T-cell (primary cell): Measurements from ENCODE around the gene GOLGA5. TPM values are rescaled to one million over a fixed set of nuclear protein-coding genes. Genes with fewer than 3 reads are reported as not detected.
"Not testable (repeated sequence)": the region's sequence is repeated elsewhere in the genome, so short reads cannot be mapped to it uniquely, and the experiment has no call there.

Experiments used
- ATAC-seq, 4 experiments: fragments of 200-7000 bp in 3 of 4; fragments of 150-1000 bp in 1 of 4; cut with Tn5 transposase; replicated peaks in 1 of 4; 1 replicate in 3 of 4; 2 replicates in 1 of 4; pipeline ENCODE4 v1.10.0; 2021; ENCODE audit warnings: moderate library complexity in 3 of 4, mild to moderate bottlenecking in 2 of 4, moderate number of reproducible peaks in 1 of 4
- CTCF ChIA-PET, 2 donors: fragments of 300-600 bp; sonication (Branson Sonifier 250); formaldehyde crosslinking; loops; one replicate each; lab custom pipeline; 2022; ENCODE audit warnings: antibody characterized with exemption in 2 of 2; lab: Charles Lee
- POLR2A ChIA-PET, 2 donors: fragments of 300-600 bp; sonication (Branson Sonifier 250); formaldehyde crosslinking; loops; one replicate each; lab custom pipeline; 2022; ENCODE audit warnings: antibody characterized with exemption in 2 of 2; lab: Charles Lee
- DNase-seq, 35 experiments: peaks; one replicate each; pipeline versions ENCODE4 v3.0.0 to v3.0.0-alpha.2; 2013 to 2023
- H3K27ac ChIP-seq: one replicate; pipeline ENCODE4 v1.5.1; 2013; ENCODE audit warnings: low read length
- H3K27me3 ChIP-seq, 2 experiments: replicated peaks in 1 of 2; 1 replicate in 1 of 2; 2 replicates in 1 of 2; pipeline versions ENCODE4 v1.6.1 to v1.7.0; 2013; ENCODE audit warnings: low read length in 1 of 2, mixed read lengths in 1 of 2; ENCODE audit not compliant: control insufficient read depth in 2 of 2, insufficient read depth in 2 of 2; ENCODE audit errors: extremely low read depth in 1 of 2
- H3K36me3 ChIP-seq, 2 donors: 1 replicate in 1 of 2; 2 replicates in 1 of 2; pipeline versions ENCODE4 v1.6.1 to v1.7.0; 2013; ENCODE audit warnings: low read length in 1 of 2; ENCODE audit not compliant: control insufficient read depth in 2 of 2, insufficient read depth in 1 of 2; ENCODE audit errors: extremely low read depth in 1 of 2
- H3K4me1 ChIP-seq, 2 experiments: 1 replicate in 1 of 2; 2 replicates in 1 of 2; pipeline versions ENCODE4 v1.6.1 to v1.7.0; 2013; ENCODE audit warnings: low read length in 2 of 2, mixed read lengths in 1 of 2; ENCODE audit not compliant: insufficient read depth in 2 of 2, control insufficient read depth in 1 of 2; ENCODE audit errors: extremely low read depth in 1 of 2
- H3K4me3 ChIP-seq, 2 donors: 1 replicate in 1 of 2; 2 replicates in 1 of 2; pipeline versions ENCODE4 v1.5.1 to v1.7.0; 2013; ENCODE audit warnings: mild to moderate bottlenecking in 2 of 2, low read length in 1 of 2, moderate library complexity in 1 of 2; ENCODE audit not compliant: control insufficient read depth in 1 of 2; ENCODE audit errors: extremely low read depth in 1 of 2
- H3K9me3 ChIP-seq: 2 replicates; pipeline ENCODE4 v1.7.0; 2013
- H3K27ac Mint-ChIP-seq, 2 donors: one replicate each; pipeline ENCODE4 v1.8.0; 2020 to 2021; ENCODE audit warnings: mild to moderate bottlenecking in 2 of 2, mixed read lengths in 2 of 2
- H3K27me3 Mint-ChIP-seq, 2 donors: one replicate each; pipeline ENCODE4 v1.8.0; 2021 to 2022; ENCODE audit warnings: mixed read lengths in 2 of 2
- H3K36me3 Mint-ChIP-seq: one replicate; pipeline ENCODE4 v1.8.0; 2021; ENCODE audit warnings: mixed read lengths
- H3K4me1 Mint-ChIP-seq, 3 donors: one replicate each; pipeline ENCODE4 v1.8.0; 2020 to 2022; ENCODE audit warnings: mixed read lengths in 3 of 3, mild to moderate bottlenecking in 1 of 3
- H3K4me3 Mint-ChIP-seq, 3 donors: one replicate each; pipeline ENCODE4 v1.8.0; 2020 to 2022; ENCODE audit warnings: mild to moderate bottlenecking in 3 of 3, mixed read lengths in 3 of 3, moderate library complexity in 3 of 3
- H3K9me3 Mint-ChIP-seq, 3 donors: one replicate each; pipeline ENCODE4 v1.8.0; 2020 to 2022; ENCODE audit warnings: mixed read lengths in 3 of 3
- WGBS: methylation state at CpG from one replicate; pipeline ENCODE4 v1.1.5; 2013; ENCODE audit warnings: missing lambda C conversion rate; ENCODE audit not compliant: insufficient coverage; 5-methylcytosine and 5-hydroxymethylcytosine counted together
- total RNA-seq, 35 experiments: library from RNA in 6 of 35; stranded (reverse) in 6 of 35; fragments of 120-200 nt in 1 of 35; gene quantifications; one replicate each; pipeline versions ENCODE4 v1.2.1 to v1.2.4 and lab custom pipeline; 2013 to 2026

GOLGA5 gene
- total RNA-seq, 5 donors from 2014 or later (not counting 1 experiment from before 2014, with no cell fraction given) = 14.1 to 24.3 (median 21.5) TPM

GRCh38 chr14:92770484-92770883 lies 23.6 kb upstream of the GOLGA5 start:
- Mint-ChIP-seq H3K4me3 (no peak overlapping the region), H3K27me3 (no peaks in the 10 kb centered on the region), H3K27ac (peak overlapping the region in 1 of 2 donors; percentile 28), H3K9me3 (no peaks in the 10 kb centered on the region), H3K4me1 (peaks cover 0 to 22% (median 2%) of the 10 kb centered on the region in 3 donors), H3K36me3 (no peaks in the 10 kb centered on the region)
- no CpG with 5 or more reads among the region's 2 CpGs for WGBS
- Histone ChIP-seq H3K27ac (no peak overlapping the region), H3K36me3 (no peaks in the 10 kb centered on the region), H3K4me3 (no peak overlapping the region), H3K27me3 (peaks cover 0 to 4% of the 10 kb centered on the region in 2 experiments), H3K4me1 (no peaks in the 10 kb centered on the region), H3K9me3 (no peaks in the 10 kb centered on the region)
- ATAC-seq (no peak), DNase-seq (no peak)
- ChIA-PET CTCF (interaction anchor here (0.6 to 1.0 kb wide), 3 partner anchors 16 to 103 kb away, joined by 3 to 7 read pairs (median 4); no protein-coding TSS in a partner anchor), POLR2A (interaction anchor here in 1 of 2 donors (0.6 kb wide), 2 partner anchors 22 to 443 kb away, joined by 4 to 6 read pairs; no protein-coding TSS in a partner anchor)

GRCh38 chr14:92774572-92774971 lies 19.5 kb upstream of the GOLGA5 start:
- Mint-ChIP-seq H3K9me3 (no peaks in the 10 kb centered on the region), H3K4me1 (peaks cover 0 to 15% (median 2%) of the 10 kb centered on the region in 3 donors), H3K27me3 (no peaks in the 10 kb centered on the region), H3K4me3 (no peak overlapping the region), H3K27ac (no peak overlapping the region), H3K36me3 (no peaks in the 10 kb centered on the region)
- ChIA-PET POLR2A (no interaction called here), CTCF (no interaction called here)
- no peak for ATAC-seq
- H3K27ac ChIP-seq = no peak overlapping the region
- no peaks in the 10 kb centered on the region for H3K4me1 ChIP-seq
- H3K4me3 ChIP-seq = no peak overlapping the region
- H3K9me3 ChIP-seq = no peaks in the 10 kb centered on the region
- peaks cover 0 to 3% of the 10 kb centered on the region in 2 experiments for H3K27me3 ChIP-seq
- DNase-seq = no peak
- 100% methylated on average over 1 of the region's 8 CpGs for WGBS
- H3K36me3 ChIP-seq = no peaks in the 10 kb centered on the region

- not testable (repeated sequence) for H3K4me1 ChIP-seq, H3K9me3 ChIP-seq, H3K27ac Mint-ChIP-seq, H3K27me3 Mint-ChIP-seq, H3K4me3 ChIP-seq, H3K36me3 ChIP-seq, H3K27me3 ChIP-seq, H3K4me3 Mint-ChIP-seq, H3K27ac ChIP-seq, H3K36me3 Mint-ChIP-seq, H3K9me3 Mint-ChIP-seq
- peaks cover 0 to 17% (median 2%) of the 10 kb centered on the region in 3 donors for H3K4me1 Mint-ChIP-seq
- DNase-seq (peak in 1 of 35 experiments; percentile 22), ATAC-seq (peak in 1 of 4 experiments; percentile 69)
- POLR2A ChIA-PET = interaction anchor here in 1 of 2 donors (0.7 kb wide), 1 partner anchor 273 kb away, joined by 4 read pairs; no protein-coding TSS in a partner anchor
- CTCF ChIA-PET = interaction anchor here in 1 of 2 donors (0.6 kb wide), 1 partner anchor 137 kb away, joined by 3 read pairs; no protein-coding TSS in a partner anchor
- no CpG with 5 or more reads among the region's 2 CpGs for WGBS
Measured at GRCh38 chr14:92775292-92775691, 18.8 kb upstream of the GOLGA5 start.

GRCh38 chr14:92778868-92779565 lies 15.1 kb upstream of the GOLGA5 start:
- H3K4me3 ChIP-seq, H3K4me1 ChIP-seq, POLR2A ChIA-PET, H3K36me3 Mint-ChIP-seq, H3K9me3 Mint-ChIP-seq, H3K36me3 ChIP-seq, H3K4me3 Mint-ChIP-seq, H3K9me3 ChIP-seq, DNase-seq, H3K27ac ChIP-seq, H3K27me3 ChIP-seq, H3K27ac Mint-ChIP-seq, H3K27me3 Mint-ChIP-seq: not testable (repeated sequence)
- H3K4me1 Mint-ChIP-seq = peaks cover 0 to 19% (median 2%) of the 10 kb centered on the region in 3 donors
- WGBS = no CpG with 5 or more reads among the region's 3 CpGs
- ATAC-seq = peak in 2 of 4 experiments; percentile 32 to 40
- CTCF ChIA-PET = interaction anchor here in 1 of 2 donors (0.6 kb wide), 1 partner anchor 169 kb away, joined by 3 read pairs; no protein-coding TSS in a partner anchor

- peak; percentile 22 to 68 (median 41) for ATAC-seq
- no peak overlapping the region for H3K4me3 ChIP-seq
- Mint-ChIP-seq H3K36me3 (no peaks in the 10 kb centered on the region), H3K4me1 (peaks cover 0 to 11% (median 0%) of the 10 kb centered on the region in 3 donors), H3K27ac (no peak overlapping the region), H3K27me3 (no peaks in the 10 kb centered on the region), H3K4me3 (no peak overlapping the region), H3K9me3 (no peaks in the 10 kb centered on the region)
- no peaks in the 10 kb centered on the region for H3K9me3 ChIP-seq
- no peaks in the 10 kb centered on the region for H3K27me3 ChIP-seq
- DNase-seq = no peak
- ChIA-PET POLR2A (interaction anchor here in 1 of 2 donors (0.6 to 1.0 kb wide), 2 partner anchors 13 to 15 kb away, joined by 3 read pairs; no protein-coding TSS in a partner anchor), CTCF (interaction anchor here (0.7 to 1.2 kb wide), 3 partner anchors 24 to 66 kb away, joined by 3 to 5 read pairs (median 3); partner anchors contain the start of gene LGMN (in 1 of the 2))
- no peaks in the 10 kb centered on the region for H3K36me3 ChIP-seq
- no peak overlapping the region for H3K27ac ChIP-seq
- no CpG with 5 or more reads among the region's 7 CpGs for WGBS
- peaks cover 0 to 4% of the 10 kb centered on the region in 2 experiments for H3K4me1 ChIP-seq
Measured at GRCh38 chr14:92780444-92781232, 13.5 kb upstream of the GOLGA5 start.

GRCh38 chr14:92781350-92781749 lies 12.8 kb upstream of the GOLGA5 start:
- no peak overlapping the region for H3K4me3 Mint-ChIP-seq
- H3K27me3 ChIP-seq = no peaks in the 10 kb centered on the region
- no peak overlapping the region for H3K4me3 ChIP-seq
- POLR2A ChIA-PET = interaction anchor here in 1 of 2 donors (0.6 kb wide), 1 partner anchor 13 kb away, joined by 3 read pairs; no protein-coding TSS in a partner anchor
- H3K9me3 Mint-ChIP-seq = no peaks in the 10 kb centered on the region
- 100% methylated on average over 1 of the region's 3 CpGs for WGBS
- H3K27ac Mint-ChIP-seq = no peak overlapping the region
- DNase-seq = no peak
- H3K36me3 ChIP-seq = no peaks in the 10 kb centered on the region
- ATAC-seq = no peak
- H3K27ac ChIP-seq = no peak overlapping the region
- CTCF ChIA-PET = interaction anchor here in 1 of 2 donors (1.2 kb wide), 1 partner anchor 66 kb away, joined by 5 read pairs; no protein-coding TSS in a partner anchor
- H3K36me3 Mint-ChIP-seq = no peaks in the 10 kb centered on the region
- peaks cover 0 to 11% (median 0%) of the 10 kb centered on the region in 3 donors for H3K4me1 Mint-ChIP-seq
- H3K4me1 ChIP-seq = peaks cover 0 to 4% of the 10 kb centered on the region in 2 experiments
- H3K9me3 ChIP-seq = no peaks in the 10 kb centered on the region
- H3K27me3 Mint-ChIP-seq = no peaks in the 10 kb centered on the region
